Tibial nerve (tissue), 4 donors: ENCODE data around the gene IGFBP6. TPM values are rescaled to one million over a fixed set of nuclear protein-coding genes. Genes with fewer than 3 reads are reported as not detected.
A peak's percentile ranks its signal among the peaks of the same experiment; 100 is the strongest.

Source experiments
- DNase-seq, 2 donors: peaks; one replicate each; pipeline ENCODE4 v3.0.0-alpha.2; 2019; ENCODE audit warnings: low spot score in 2 of 2
- H3K27ac ChIP-seq, 4 donors: fragments of 200-600 bp; sonication (generic) in 3 of 4; one replicate each; pipeline ENCODE4 v1.5.1; 2017 to 2019; ENCODE audit warnings: mild to moderate bottlenecking in 1 of 4
- H3K27me3 ChIP-seq, 2 donors: fragments of 200-600 bp; sonication (generic) in 1 of 2; one replicate each; pipeline versions ENCODE4 v1.5.1 to v1.6.0; 2017 to 2019
- H3K36me3 ChIP-seq, 3 donors: fragments of 200-600 bp; sonication (generic); one replicate each; pipeline ENCODE4 v1.5.1; 2018 to 2019
- H3K4me1 ChIP-seq, 4 donors: fragments of 200-600 bp; sonication (generic) in 3 of 4; one replicate each; pipeline ENCODE4 v1.5.1; 2017 to 2019
- H3K4me3 ChIP-seq, 4 donors: fragments of 200-600 bp; sonication (generic) in 3 of 4; one replicate each; pipeline ENCODE4 v1.5.1; 2017 to 2019; ENCODE audit warnings: mild to moderate bottlenecking in 1 of 4, moderate library complexity in 1 of 4
- H3K9me3 ChIP-seq, 4 donors: fragments of 200-600 bp; sonication (generic) in 3 of 4; one replicate each; pipeline ENCODE4 v1.5.1; 2017 to 2019
- CTCF ChIP-seq, 5 experiments: fragments of 200-600 bp in 3 of 5; fragments of 450-650 bp in 2 of 5; sonication (generic) in 3 of 5; IDR thresholded peaks; one replicate each; pipeline ENCODE4 v1.5.1; 2016 to 2019; ENCODE audit warnings: antibody characterized with exemption in 5 of 5, mild to moderate bottlenecking in 3 of 5, moderate library complexity in 2 of 5
- EP300 ChIP-seq, 2 donors: sonication (generic); formaldehyde crosslinking; IDR thresholded peaks; one replicate each; pipeline ENCODE4 v1.6.1; 2017; ENCODE audit warnings: antibody characterized with exemption in 2 of 2, mild to moderate bottlenecking in 1 of 2
- POLR2A ChIP-seq, 2 donors: fragments of 450-650 bp; IDR thresholded peaks; one replicate each; pipeline ENCODE4 v1.6.1; 2017; ENCODE audit warnings: antibody characterized with exemption in 2 of 2, mild to moderate bottlenecking in 2 of 2, moderate library complexity in 2 of 2
- WGBS, 2 donors: methylation state at CpG; one replicate each; pipeline ENCODE4 v1.1.5; 2018; 5-methylcytosine and 5-hydroxymethylcytosine counted together
- total RNA-seq, 4 donors: library from RNA; depleted of rRNA; stranded (reverse); fragments of >200 nt; gene quantifications; one replicate each; pipeline ENCODE4 v1.1.0, GENCODE V29; 2016

Gene IGFBP6
- total RNA-seq, 4 donors from 2014 or later, result 1,043 to 8,473 (median 5,787) TPM

DNA sequence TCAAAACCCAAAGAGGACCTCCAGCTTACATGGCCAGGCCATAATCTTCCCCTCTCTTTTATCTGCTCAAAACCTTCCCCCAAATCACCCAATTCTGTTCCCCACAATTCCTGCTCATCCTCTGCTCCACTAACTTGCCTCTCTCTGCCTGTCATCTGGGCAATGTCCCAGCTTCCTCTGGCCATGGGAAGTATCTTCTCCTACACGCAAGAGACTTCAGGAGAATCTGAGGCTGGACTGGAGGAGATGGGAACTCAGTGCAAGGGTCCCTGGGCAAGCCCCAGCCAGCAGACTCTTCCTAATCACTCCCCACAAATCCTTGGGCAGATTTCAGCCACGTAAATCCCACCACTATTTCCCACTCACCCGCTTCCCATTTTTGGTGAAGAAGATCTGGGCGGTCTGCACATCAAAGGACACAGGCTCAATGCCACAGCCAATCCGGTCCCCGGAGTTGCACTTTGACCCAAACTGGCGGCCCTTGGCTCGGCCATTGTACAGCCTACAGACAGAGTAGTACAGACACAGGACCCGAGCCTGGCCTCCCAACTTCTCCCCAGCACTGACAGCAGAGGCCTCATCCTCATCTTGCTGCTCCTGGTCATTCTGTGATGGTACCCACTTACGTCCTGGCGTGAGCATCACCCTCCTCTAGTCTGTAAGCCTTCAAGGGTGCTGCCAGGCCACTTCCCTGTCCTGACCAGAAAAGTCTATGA, 23.0 kb upstream of the IGFBP6 start:
- H3K27me3 ChIP-seq, result no peaks in the 10 kb centered on the region
- TF ChIP-seq EP300 (IDR thresholded peaks at IDR 0.05) (no peak), POLR2A (IDR thresholded peaks at IDR 0.05) (no peak)
- 78 to 84% methylated on average over 11 of the region's 11 CpGs for WGBS, 2 donors
- DNase-seq, result peak in 1 of 2 donors; percentile 9
- H3K4me3 ChIP-seq, result no peak overlapping the region
- peaks cover 0 to 92% (median 66%) of the 10 kb centered on the region in 4 donors for H3K4me1 ChIP-seq
- peak overlapping the region; percentile 58 to 100 (median 82) for H3K27ac ChIP-seq
- peaks cover 0 to 31% (median 0%) of the 10 kb centered on the region in 3 donors for H3K36me3 ChIP-seq
- no peaks in the 10 kb centered on the region for H3K9me3 ChIP-seq

DNA sequence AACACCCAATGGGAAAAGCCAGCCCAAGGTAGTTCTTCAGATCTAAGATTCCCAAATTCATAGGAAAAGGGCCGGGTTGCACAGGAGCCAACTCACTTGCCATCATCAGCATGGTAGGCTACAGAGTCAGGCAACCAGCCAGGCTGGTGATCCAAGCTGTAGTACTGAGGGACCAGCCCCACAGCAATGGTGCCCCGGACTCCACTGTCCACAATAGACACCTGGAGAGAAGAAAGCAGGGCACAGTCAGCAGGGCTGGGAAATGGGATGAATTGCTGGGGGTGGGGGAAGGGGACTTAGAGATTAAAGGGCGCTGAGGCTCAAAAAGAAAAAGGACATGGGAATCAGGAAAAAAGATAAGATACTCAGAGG, 22.5 kb upstream of the IGFBP6 start:
- TF ChIP-seq CTCF (IDR thresholded peaks at IDR 0.05), result no peak
- no peak for TF ChIP-seq POLR2A (IDR thresholded peaks at IDR 0.05)
- TF ChIP-seq EP300 (IDR thresholded peaks at IDR 0.05), result no peak
- no peak for DNase-seq
- Histone ChIP-seq H3K27me3 (no peaks in the 10 kb centered on the region), H3K27ac (peak overlapping the region; percentile 58 to 100 (median 82)), H3K4me3 (no peak overlapping the region), H3K9me3 (no peaks in the 10 kb centered on the region), H3K36me3 (peaks cover 0 to 31% (median 0%) of the 10 kb centered on the region in 3 donors), H3K4me1 (peaks cover 0 to 90% (median 62%) of the 10 kb centered on the region in 4 donors)
- WGBS, 2 donors, result 94 to 96% methylated on average over 3 of the region's 3 CpGs

- WGBS, 2 donors, result 81 to 85% methylated on average over 3 of the region's 3 CpGs
- no peak overlapping the region for H3K4me3 ChIP-seq
- DNase-seq, result no peak
- H3K27ac ChIP-seq, result peak overlapping the region in 3 of 4 donors; percentile 64 to 100 (median 99)
- H3K9me3 ChIP-seq, result no peaks in the 10 kb centered on the region
- peaks cover 0 to 86% (median 47%) of the 10 kb centered on the region in 4 donors for H3K4me1 ChIP-seq
- H3K36me3 ChIP-seq, result peaks cover 0 to 31% (median 0%) of the 10 kb centered on the region in 3 donors
- H3K27me3 ChIP-seq, result no peaks in the 10 kb centered on the region
- no peak for TF ChIP-seq POLR2A (IDR thresholded peaks at IDR 0.05)
- TF ChIP-seq CTCF (IDR thresholded peaks at IDR 0.05), result no peak
- no peak for TF ChIP-seq EP300 (IDR thresholded peaks at IDR 0.05)
Observed at GRCh38 chr12:53076461-53076860, 21.0 kb upstream of the IGFBP6 start.

DNA sequence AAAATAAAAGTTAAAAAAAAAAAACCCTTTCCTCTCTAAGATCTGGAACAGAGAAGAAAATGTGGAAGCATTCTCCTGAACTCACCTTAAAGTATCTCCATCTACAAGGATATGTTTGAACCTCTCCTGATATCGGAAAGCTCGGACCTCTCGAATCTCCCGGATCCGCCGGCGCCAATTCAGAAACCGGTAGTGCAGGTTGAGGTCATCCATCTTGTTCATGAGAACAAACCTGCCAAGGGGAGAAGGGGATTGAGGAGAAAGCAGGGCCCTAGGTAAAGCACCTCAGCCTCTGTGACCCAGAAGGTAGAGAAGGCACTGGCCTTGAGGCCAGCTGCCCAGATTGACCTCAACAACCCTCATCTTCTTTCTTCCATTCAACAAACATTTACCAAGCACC, 20.4 kb upstream of the IGFBP6 start:
- no peak for TF ChIP-seq EP300 (IDR thresholded peaks at IDR 0.05)
- no peak for TF ChIP-seq CTCF (IDR thresholded peaks at IDR 0.05)
- no peak for TF ChIP-seq POLR2A (IDR thresholded peaks at IDR 0.05)
- H3K4me1 ChIP-seq, result peaks cover 0 to 81% (median 41%) of the 10 kb centered on the region in 4 donors
- WGBS, 2 donors, result 95 to 98% methylated on average over 8 of the region's 8 CpGs
- no peak overlapping the region for H3K4me3 ChIP-seq
- peaks cover 0 to 31% (median 0%) of the 10 kb centered on the region in 3 donors for H3K36me3 ChIP-seq
- no peaks in the 10 kb centered on the region for H3K9me3 ChIP-seq
- no peak for DNase-seq
- no peaks in the 10 kb centered on the region for H3K27me3 ChIP-seq
- peak overlapping the region in 1 of 4 donors; percentile 99 for H3K27ac ChIP-seq

- TF ChIP-seq CTCF (IDR thresholded peaks at IDR 0.05) (peak in 1 of 5 experiments; percentile 8), POLR2A (IDR thresholded peaks at IDR 0.05) (no peak)
- WGBS, 2 donors, result 15 to 25% methylated on average over 14 to 22 of the region's 25 CpGs
- no peak for DNase-seq
- Histone ChIP-seq H3K36me3 (peaks cover 0 to 31% (median 0%) of the 10 kb centered on the region in 3 donors), H3K27me3 (no peaks in the 10 kb centered on the region), H3K9me3 (no peaks in the 10 kb centered on the region), H3K4me3 (peak overlapping the region; percentile 48 to 79 (median 72)), H3K4me1 (peaks cover 0 to 65% (median 26%) of the 10 kb centered on the region in 4 donors), H3K27ac (peak overlapping the region; percentile 71 to 96 (median 91))
Observed at GRCh38 chr12:53078425-53079225, 18.8 kb upstream of the IGFBP6 start.
